B cell (primary cell): ENCODE measurements around the gene ATG12. TPM values are rescaled to one million over a fixed set of nuclear protein-coding genes. Genes with fewer than 3 reads are reported as not detected.

ENCODE experiments used
- ATAC-seq: fragments of 200-7000 bp; cut with Tn5 transposase; one replicate; pipeline ENCODE4 v1.10.0; 2021; ENCODE audit warnings: low read depth, mild to moderate bottlenecking, moderate number of reproducible peaks, moderate library complexity
- CTCF ChIA-PET: fragments of 350-600 bp; sonication (Branson Sonifier 250); formaldehyde crosslinking; loops from one replicate; lab custom pipeline; 2021; ENCODE audit warnings: antibody characterized with exemption, inconsistent platforms; lab: Charles Lee
- POLR2A ChIA-PET: fragments of 350-600 bp; sonication (Branson Sonifier 250); formaldehyde crosslinking; loops from one replicate; lab custom pipeline; 2021; ENCODE audit warnings: antibody characterized with exemption; lab: Charles Lee
- DNase-seq: peaks from one replicate; pipeline ENCODE4 v3.0.0; 2013
- H2AFZ ChIP-seq: 2 replicates; pipeline ENCODE4 v1.6.1; 2012; ENCODE audit warnings: mild to moderate bottlenecking, low read depth, low read length; ENCODE audit not compliant: insufficient read depth, poor library complexity, severe bottlenecking
- H3K27ac ChIP-seq, 2 donors: 1 replicate in 1 of 2; 2 replicates in 1 of 2; pipeline ENCODE4 v1.5.1; 2012 to 2013; ENCODE audit warnings: low read length in 2 of 2, mild to moderate bottlenecking in 2 of 2, moderate library complexity in 1 of 2
- H3K27me3 ChIP-seq, 4 experiments: fragments of 200-600 bp in 1 of 4; sonication (generic) in 1 of 4; replicated peaks in 1 of 4; 1 replicate in 2 of 4; 2 replicates in 2 of 4; pipeline versions ENCODE4 v1.6.1 to v1.7.0; 2013 to 2016; ENCODE audit warnings: low read length in 3 of 4, mild to moderate bottlenecking in 2 of 4, mixed read lengths in 1 of 4, moderate library complexity in 1 of 4; ENCODE audit not compliant: insufficient read depth in 4 of 4, control insufficient read depth in 3 of 4; ENCODE audit errors: control extremely low read depth in 1 of 4
- H3K36me3 ChIP-seq, 2 experiments: replicated peaks in 1 of 2; 1 replicate in 1 of 2; 2 replicates in 1 of 2; pipeline versions ENCODE4 v1.6.1 to v1.7.1; 2013; ENCODE audit warnings: low read length in 1 of 2; ENCODE audit not compliant: insufficient read depth in 2 of 2, control insufficient read depth in 1 of 2; ENCODE audit errors: control extremely low read depth in 1 of 2, extremely low read depth in 1 of 2
- H3K4me1 ChIP-seq, 2 donors: fragments of 200-600 bp in 1 of 2; sonication (generic) in 1 of 2; 1 replicate in 1 of 2; 2 replicates in 1 of 2; pipeline versions ENCODE4 v1.5.1 to v1.6.1; 2013 to 2017; ENCODE audit warnings: low read length in 2 of 2; ENCODE audit not compliant: control insufficient read depth in 2 of 2, insufficient read depth in 2 of 2
- H3K4me2 ChIP-seq: replicated peaks from 2 replicates; pipeline ENCODE3; 2012; ENCODE audit warnings: mild to moderate bottlenecking, low read depth, low read length; ENCODE audit not compliant: poor library complexity, severe bottlenecking
- H3K4me3 ChIP-seq, 5 experiments: fragments of 200-600 bp in 1 of 5; sonication (generic) in 1 of 5; 1 replicate in 3 of 5; 2 replicates in 2 of 5; pipeline versions ENCODE4 v1.5.1 to v1.7.0; 2011 to 2016; ENCODE audit warnings: low read length in 4 of 5, mild to moderate bottlenecking in 4 of 5, low read depth in 2 of 5, control low read depth in 1 of 5, moderate library complexity in 1 of 5; ENCODE audit not compliant: insufficient read depth in 1 of 5; ENCODE audit errors: control extremely low read depth in 1 of 5, extremely low read depth in 1 of 5
- H3K79me2 ChIP-seq: fragments of 200-600 bp; sonication (generic); one replicate; pipeline ENCODE4 v1.6.0; 2016; ENCODE audit warnings: low read length; ENCODE audit not compliant: control insufficient read depth, insufficient read depth
- H3K9ac ChIP-seq: fragments of 200-600 bp; sonication (generic); 2 replicates; pipeline ENCODE4 v1.6.1; 2017; ENCODE audit warnings: mild to moderate bottlenecking, low read length, moderate library complexity
- H3K9me3 ChIP-seq, 3 donors: one replicate each; pipeline versions ENCODE4 v1.6.1 to v1.7.1; 2013; ENCODE audit warnings: low read length in 2 of 3; ENCODE audit not compliant: control insufficient read depth in 2 of 3, insufficient read depth in 1 of 3; ENCODE audit errors: control extremely low read depth in 1 of 3
- H4K20me1 ChIP-seq: 2 replicates; pipeline ENCODE4 v1.6.0; 2012; ENCODE audit warnings: mild to moderate bottlenecking, low read length; ENCODE audit not compliant: insufficient read depth, control insufficient read depth, poor library complexity, severe bottlenecking
- H3K27ac Mint-ChIP-seq: one replicate; pipeline ENCODE4 v1.8.0; 2021; ENCODE audit warnings: mixed read lengths
- H3K27me3 Mint-ChIP-seq: one replicate; pipeline ENCODE4 v1.8.0; 2021; ENCODE audit warnings: mixed read lengths
- H3K4me1 Mint-ChIP-seq: one replicate; pipeline ENCODE4 v1.8.0; 2021; ENCODE audit warnings: mixed read lengths
- H3K4me3 Mint-ChIP-seq: one replicate; pipeline ENCODE4 v1.8.0; 2021; ENCODE audit warnings: mixed read lengths
- H3K9me3 Mint-ChIP-seq: one replicate; pipeline ENCODE4 v1.8.0; 2022; ENCODE audit warnings: mixed read lengths; ENCODE audit not compliant: insufficient read depth
- EZH2 ChIP-seq: IDR thresholded peaks from 2 replicates; pipeline ENCODE4 v1.6.1; 2012; ENCODE audit warnings: borderline replicate concordance, low read depth, mild to moderate bottlenecking, moderate library complexity, low read length; ENCODE audit not compliant: insufficient read depth, poor library complexity, severe bottlenecking
- WGBS: methylation state at CpG from one replicate; pipeline ENCODE4 v1.1.5; 2013; ENCODE audit warnings: missing lambda C conversion rate; ENCODE audit not compliant: insufficient coverage; 5-methylcytosine and 5-hydroxymethylcytosine counted together
- intact Hi-C: fragments of 100-400 bp; cut with micrococcal nuclease; formaldehyde crosslinking; loops from one replicate; pipeline ENCODE4 v1.10.0; 2022
- polyA plus RNA-seq: library from polyadenylated mRNA; depleted of rRNA; stranded (reverse); fragments of >200 nt; gene quantifications from 2 replicates; pipeline ENCODE4 v1.2.3, GENCODE V29; 2012
- total RNA-seq, 2 donors: library from RNA; stranded (reverse); fragments of 120-200 nt in 1 of 2; gene quantifications; 1 replicate in 1 of 2; 2 replicates in 1 of 2; pipeline versions ENCODE4 v1.2.3 to v1.2.4, GENCODE V29; 2013 to 2022
- TF ChIP-seq, protein P1 (sequence below): fragments of 200-600 bp; IDR thresholded peaks from one replicate; pipeline ENCODE4 v1.8.0; 2022; ENCODE audit warnings: antibody characterized with exemption, mild to moderate bottlenecking

The ATG12 gene
- total and polyA plus RNA-seq, 2 donors (not counting 1 experiment from before 2014, with no cell fraction given): 60.8 to 97.5 TPM

DNA sequence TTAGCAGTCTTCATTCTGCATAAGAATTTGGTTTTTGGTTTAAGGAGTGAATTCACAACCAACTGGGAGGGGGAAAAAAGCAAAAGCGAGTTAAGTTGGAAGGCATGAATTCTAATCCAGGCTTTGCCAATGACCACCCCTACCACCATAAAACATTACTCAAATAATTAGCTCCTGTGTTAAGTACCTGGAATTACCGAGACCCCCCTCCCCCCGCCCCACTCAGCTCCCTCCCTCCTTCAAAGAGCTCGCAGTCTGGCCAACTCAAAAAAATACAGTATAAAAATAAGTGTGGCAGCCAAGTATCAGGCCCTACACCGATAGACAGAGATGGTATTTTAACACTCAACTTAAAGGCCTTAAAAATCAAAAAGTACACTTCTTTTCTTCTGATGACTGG, 492 bp downstream of the ATG12 start:
- peaks cover 87% of the 10 kb centered on the region for H3K79me2 ChIP-seq
- Mint-ChIP-seq H3K27ac (peak overlapping the region; percentile 100), H3K27me3 (no peaks in the 10 kb centered on the region), H3K4me3 (peak overlapping the region; percentile 100), H3K4me1 (peaks cover 70% of the 10 kb centered on the region), H3K9me3 (no peaks in the 10 kb centered on the region)
- TF ChIP-seq EZH2: no peak
- TF ChIP-seq, protein P1, sequence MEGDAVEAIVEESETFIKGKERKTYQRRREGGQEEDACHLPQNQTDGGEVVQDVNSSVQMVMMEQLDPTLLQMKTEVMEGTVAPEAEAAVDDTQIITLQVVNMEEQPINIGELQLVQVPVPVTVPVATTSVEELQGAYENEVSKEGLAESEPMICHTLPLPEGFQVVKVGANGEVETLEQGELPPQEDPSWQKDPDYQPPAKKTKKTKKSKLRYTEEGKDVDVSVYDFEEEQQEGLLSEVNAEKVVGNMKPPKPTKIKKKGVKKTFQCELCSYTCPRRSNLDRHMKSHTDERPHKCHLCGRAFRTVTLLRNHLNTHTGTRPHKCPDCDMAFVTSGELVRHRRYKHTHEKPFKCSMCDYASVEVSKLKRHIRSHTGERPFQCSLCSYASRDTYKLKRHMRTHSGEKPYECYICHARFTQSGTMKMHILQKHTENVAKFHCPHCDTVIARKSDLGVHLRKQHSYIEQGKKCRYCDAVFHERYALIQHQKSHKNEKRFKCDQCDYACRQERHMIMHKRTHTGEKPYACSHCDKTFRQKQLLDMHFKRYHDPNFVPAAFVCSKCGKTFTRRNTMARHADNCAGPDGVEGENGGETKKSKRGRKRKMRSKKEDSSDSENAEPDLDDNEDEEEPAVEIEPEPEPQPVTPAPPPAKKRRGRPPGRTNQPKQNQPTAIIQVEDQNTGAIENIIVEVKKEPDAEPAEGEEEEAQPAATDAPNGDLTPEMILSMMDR: no peak
- peak overlapping the region; percentile 68 for H3K4me2 ChIP-seq
- peaks cover 32% of the 10 kb centered on the region for H4K20me1 ChIP-seq
- H3K9me3 ChIP-seq: no peaks in the 10 kb centered on the region
- intact Hi-C loops: loop anchor here (1.0 to 5.0 kb wide), 10 partner anchors 198 to 671 kb away; partner anchors contain the start of genes CCDC112, COMMD10, FEM1C and PGGT1B
- no peaks in the 10 kb centered on the region for H3K27me3 ChIP-seq
- peak overlapping the region; percentile 89 to 94 for H3K27ac ChIP-seq
- H3K4me1 ChIP-seq: peaks cover 41 to 45% of the 10 kb centered on the region in 2 donors
- peaks cover 0 to 21% of the 10 kb centered on the region in 2 experiments for H3K36me3 ChIP-seq
- ATAC-seq: no peak
- DNase-seq: no peak
- WGBS: 0% methylated on average over 2 of the region's 5 CpGs
- peak overlapping the region; percentile 95 for H3K9ac ChIP-seq
- peak overlapping the region; percentile 81 to 96 (median 87) for H3K4me3 ChIP-seq
- POLR2A ChIA-PET: interaction anchor here (1.3 kb wide), 1 partner anchor 298 kb away, joined by 3 read pairs; no protein-coding TSS in a partner anchor
- peak overlapping the region; percentile 96 for H2AFZ ChIP-seq
- CTCF ChIA-PET: interaction anchor here (0.6 to 3.1 kb wide), 9 partner anchors 9 to 528 kb away, joined by 3 to 21 read pairs (median 3); partner anchors contain the start of genes COMMD10 and TICAM2

DNA sequence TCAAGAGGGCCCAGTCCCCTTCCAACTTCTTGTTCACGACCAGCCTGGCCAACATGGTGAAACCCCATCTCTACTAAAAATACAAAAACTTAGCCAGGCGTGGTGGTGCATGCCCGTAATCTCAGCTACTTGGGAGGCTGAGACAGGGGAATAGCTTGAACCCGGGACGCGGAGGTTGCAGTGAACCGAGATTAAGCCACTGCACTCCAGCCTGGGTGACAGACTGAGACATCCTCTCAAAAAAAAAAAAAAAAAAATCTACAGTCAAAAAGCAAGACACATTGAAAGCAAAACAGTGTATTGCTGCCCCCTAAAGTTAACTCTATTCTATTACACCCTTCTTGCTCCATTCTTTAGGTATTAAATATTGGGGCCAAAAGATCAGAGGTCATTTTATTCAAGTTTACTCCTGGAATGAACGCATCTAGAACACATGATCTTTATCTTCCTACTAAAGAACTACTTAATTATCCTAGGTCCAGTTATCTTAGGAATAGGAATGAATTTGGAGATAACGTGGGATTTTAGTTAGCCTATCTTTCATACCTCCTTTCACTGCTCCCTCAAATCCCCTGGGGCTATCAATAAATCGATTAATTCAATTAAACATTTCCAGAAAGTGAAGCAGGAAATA, 2.4 kb downstream of the ATG12 start:
- Mint-ChIP-seq H3K4me3 (peak overlapping the region; percentile 100), H3K27me3 (no peaks in the 10 kb centered on the region), H3K4me1 (peaks cover 54% of the 10 kb centered on the region), H3K9me3 (no peaks in the 10 kb centered on the region), H3K27ac (no peak overlapping the region)
- no peaks in the 10 kb centered on the region for H3K9me3 ChIP-seq
- peaks cover 80% of the 10 kb centered on the region for H3K79me2 ChIP-seq
- no peak overlapping the region for H2AFZ ChIP-seq
- peaks cover 32% of the 10 kb centered on the region for H4K20me1 ChIP-seq
- H3K27me3 ChIP-seq: no peaks in the 10 kb centered on the region
- POLR2A ChIA-PET: interaction anchor here (0.7 kb wide), 1 partner anchor 213 kb away, joined by 6 read pairs; no protein-coding TSS in a partner anchor
- intact Hi-C loops: loop anchor here (1.0 to 2.0 kb wide), 2 partner anchors 8 to 528 kb away; no protein-coding TSS in a partner anchor
- TF ChIP-seq EZH2: no peak
- TF ChIP-seq, protein P1: peak; percentile 65
- no peak overlapping the region for H3K9ac ChIP-seq
- H3K4me2 ChIP-seq: peak overlapping the region; percentile 68
- WGBS: no CpG with 5 or more reads among the region's 10 CpGs
- ATAC-seq: no peak
- CTCF ChIA-PET: interaction anchor here (0.7 to 3.1 kb wide), 12 partner anchors 40 to 775 kb away, joined by 3 to 21 read pairs (median 3); partner anchors contain the start of gene FEM1C
- H3K4me3 ChIP-seq: no peak overlapping the region
- peak overlapping the region in 1 of 2 donors; percentile 47 for H3K27ac ChIP-seq
- peaks cover 5 to 30% of the 10 kb centered on the region in 2 experiments for H3K36me3 ChIP-seq
- H3K4me1 ChIP-seq: peaks cover 32 to 37% of the 10 kb centered on the region in 2 donors
- DNase-seq: peak; percentile 70
